ENCODE data around the gene LRRC52. TPM values are rescaled to one million over a fixed set of nuclear protein-coding genes. Genes with fewer than 3 reads are reported as not detected.

LRRC52 gene
- total RNA-seq, 4 donors from 2014 or later = not detected

DNA sequence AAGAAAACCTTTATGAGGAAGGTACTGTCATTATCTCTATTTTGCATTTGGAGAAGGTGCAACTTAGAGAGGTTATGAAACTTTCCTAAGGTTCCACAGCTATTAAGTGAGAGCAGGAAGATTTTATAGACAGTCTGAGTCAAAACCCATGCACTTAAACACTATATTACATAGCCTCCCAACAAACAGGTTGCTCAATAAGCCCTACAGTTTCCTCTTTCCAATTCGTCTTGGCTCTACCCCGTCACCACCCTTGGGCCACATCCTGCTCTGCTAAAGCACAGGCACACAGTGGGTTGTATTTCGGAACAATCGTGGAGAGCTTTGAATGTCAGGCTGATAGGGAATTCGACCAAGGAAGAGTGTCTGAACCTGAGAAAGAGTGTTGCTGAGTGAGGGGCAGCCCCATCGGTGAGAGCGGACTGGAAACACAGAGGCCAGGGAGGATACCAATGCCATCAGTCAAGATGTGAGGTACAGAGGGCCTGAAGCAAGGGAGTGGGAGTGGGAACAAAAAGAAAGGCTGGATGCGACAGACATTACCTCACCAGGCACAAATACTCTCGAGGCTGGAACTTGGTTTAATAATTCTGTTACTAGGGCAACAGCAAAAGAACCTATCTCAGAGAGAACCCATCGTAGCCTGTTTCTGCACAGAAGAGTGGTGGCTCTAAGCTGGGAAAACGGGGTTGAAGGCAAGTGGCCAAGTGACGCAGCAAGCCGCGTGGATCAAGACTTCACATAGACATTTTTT, 6.3 kb upstream of the LRRC52 start:
- 33 to 47% methylated on average over 5 to 10 of the region's 14 CpGs for WGBS, 2 donors (ENCODE audit: low coverage in 1 of 2)
- no peak for ATAC-seq
- Histone ChIP-seq H3K4me3 (no peak overlapping the region), H3K9me3 (no peaks in the 10 kb centered on the region), H3K4me1 (no peaks in the 10 kb centered on the region), H3K36me3 (no peaks in the 10 kb centered on the region), H3K27ac (no peak overlapping the region), H3K27me3 (peaks cover 3% of the 10 kb centered on the region)
- TF ChIP-seq, protein P1, sequence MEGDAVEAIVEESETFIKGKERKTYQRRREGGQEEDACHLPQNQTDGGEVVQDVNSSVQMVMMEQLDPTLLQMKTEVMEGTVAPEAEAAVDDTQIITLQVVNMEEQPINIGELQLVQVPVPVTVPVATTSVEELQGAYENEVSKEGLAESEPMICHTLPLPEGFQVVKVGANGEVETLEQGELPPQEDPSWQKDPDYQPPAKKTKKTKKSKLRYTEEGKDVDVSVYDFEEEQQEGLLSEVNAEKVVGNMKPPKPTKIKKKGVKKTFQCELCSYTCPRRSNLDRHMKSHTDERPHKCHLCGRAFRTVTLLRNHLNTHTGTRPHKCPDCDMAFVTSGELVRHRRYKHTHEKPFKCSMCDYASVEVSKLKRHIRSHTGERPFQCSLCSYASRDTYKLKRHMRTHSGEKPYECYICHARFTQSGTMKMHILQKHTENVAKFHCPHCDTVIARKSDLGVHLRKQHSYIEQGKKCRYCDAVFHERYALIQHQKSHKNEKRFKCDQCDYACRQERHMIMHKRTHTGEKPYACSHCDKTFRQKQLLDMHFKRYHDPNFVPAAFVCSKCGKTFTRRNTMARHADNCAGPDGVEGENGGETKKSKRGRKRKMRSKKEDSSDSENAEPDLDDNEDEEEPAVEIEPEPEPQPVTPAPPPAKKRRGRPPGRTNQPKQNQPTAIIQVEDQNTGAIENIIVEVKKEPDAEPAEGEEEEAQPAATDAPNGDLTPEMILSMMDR (IDR thresholded peaks at IDR 0.05) = no peak
- no peak for TF ChIP-seq EP300 (IDR thresholded peaks at IDR 0.05)
- no peak for TF ChIP-seq POLR2A (IDR thresholded peaks at IDR 0.05)
- no peak for TF ChIP-seq POLR2AphosphoS5 (IDR thresholded peaks at IDR 0.05)

DNA sequence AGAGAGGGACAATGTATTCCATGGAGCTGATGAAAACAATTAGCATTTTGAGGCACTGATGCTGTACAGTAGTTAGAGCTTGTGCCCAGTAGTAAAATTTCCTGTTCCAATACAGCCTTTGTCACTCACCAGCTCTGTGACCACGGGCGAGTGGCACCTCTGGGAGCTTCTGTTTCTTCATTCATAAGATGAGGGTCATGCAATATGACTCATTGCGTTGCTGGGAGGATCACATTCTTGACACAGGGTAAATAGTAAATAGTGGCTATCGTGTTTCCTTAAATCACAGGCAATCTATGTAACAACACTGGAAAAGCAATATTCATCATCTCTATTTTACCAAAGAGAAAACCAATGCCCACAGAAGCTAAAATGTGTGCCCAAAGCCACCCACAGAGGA, 4.5 kb upstream of the LRRC52 start:
- TF ChIP-seq, protein P1 (IDR thresholded peaks at IDR 0.05) = no peak
- no peak for TF ChIP-seq POLR2AphosphoS5 (IDR thresholded peaks at IDR 0.05)
- no peak for TF ChIP-seq EP300 (IDR thresholded peaks at IDR 0.05)
- no peak for TF ChIP-seq POLR2A (IDR thresholded peaks at IDR 0.05)
- 86 to 96% methylated on average over 4 of the region's 4 CpGs for WGBS, 2 donors (ENCODE audit: low coverage in 1 of 2)
- no peak for ATAC-seq

DNA sequence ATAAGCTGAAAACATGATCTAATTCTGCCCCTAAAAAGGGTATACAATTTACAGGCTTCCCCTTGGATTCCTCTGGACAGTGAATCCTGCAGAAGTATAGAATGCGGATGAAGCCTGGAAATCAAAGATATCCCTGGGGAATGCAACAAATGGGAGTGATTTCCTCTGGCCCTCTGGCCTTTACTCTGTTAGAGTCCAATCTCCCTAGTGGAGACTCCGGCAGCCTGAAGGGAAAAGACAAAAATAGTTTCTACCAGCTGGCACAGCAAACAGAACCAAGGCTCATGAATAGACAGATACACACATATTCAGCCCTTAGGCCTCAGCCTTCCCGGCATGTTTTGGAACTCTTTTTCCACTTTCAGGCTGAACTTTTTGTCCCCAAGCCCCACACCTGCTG, 3.9 kb upstream of the LRRC52 start:
- 53% methylated on average over 2 of the region's 3 CpGs; no CpG with 5 or more reads in 1 of the 2 donors for WGBS, 2 donors (ENCODE audit: low coverage in 1 of 2)
- peak overlapping the region in 1 of 4 donors; percentile 3 for H3K27ac ChIP-seq
- H3K4me1 ChIP-seq = peaks cover 0 to 13% (median 5%) of the 10 kb centered on the region in 3 donors
- H3K9me3 ChIP-seq = no peaks in the 10 kb centered on the region
- H3K4me3 ChIP-seq = no peak overlapping the region
- H3K36me3 ChIP-seq = no peaks in the 10 kb centered on the region
- peaks cover 3% of the 10 kb centered on the region for H3K27me3 ChIP-seq
- ATAC-seq = no peak
- TF ChIP-seq EP300 (IDR thresholded peaks at IDR 0.05) = no peak
- TF ChIP-seq, protein P1 (IDR thresholded peaks at IDR 0.05) = no peak
- no peak for TF ChIP-seq POLR2A (IDR thresholded peaks at IDR 0.05)
- no peak for TF ChIP-seq POLR2AphosphoS5 (IDR thresholded peaks at IDR 0.05)

More for the DNA sequence above, 4.5 kb upstream of the LRRC52 start:
- no peaks in the 10 kb centered on the region for H3K36me3 ChIP-seq
- H3K27ac ChIP-seq = no peak overlapping the region
- no peak overlapping the region for H3K4me3 ChIP-seq
- no peaks in the 10 kb centered on the region for H3K9me3 ChIP-seq
- peaks cover 3% of the 10 kb centered on the region for H3K27me3 ChIP-seq
- peaks cover 0 to 13% (median 5%) of the 10 kb centered on the region in 3 donors for H3K4me1 ChIP-seq

DNA sequence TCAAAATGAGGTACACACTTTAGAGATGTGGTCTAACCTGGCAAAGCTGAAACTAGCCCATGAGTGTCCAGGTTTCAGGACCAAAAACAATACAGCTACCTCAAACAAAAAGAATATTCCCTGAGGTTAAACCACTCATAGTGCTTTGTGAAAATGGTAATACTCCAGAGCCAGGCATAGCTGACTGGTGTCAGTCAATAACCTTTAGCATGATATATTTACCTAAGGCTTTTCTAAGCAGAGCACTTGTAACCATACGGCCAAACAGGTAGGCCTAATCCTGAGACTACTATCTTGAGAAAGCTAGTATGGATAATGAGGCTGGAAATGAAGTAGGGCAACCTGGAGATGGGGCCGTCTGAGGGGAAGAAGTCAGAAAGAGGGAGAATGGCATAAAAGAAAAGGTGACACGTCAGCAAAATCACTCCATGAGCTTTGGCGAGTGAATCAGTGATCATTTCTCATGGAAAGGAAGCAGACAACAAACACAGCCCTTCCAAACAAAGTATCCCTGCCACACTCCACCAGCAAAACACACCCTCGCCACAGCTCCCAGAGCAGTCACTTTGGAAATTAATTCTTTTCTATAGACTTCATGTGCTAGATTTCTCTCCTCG, 1.7 kb upstream of the LRRC52 start:
- Histone ChIP-seq H3K9me3 (no peaks in the 10 kb centered on the region), H3K4me1 (peaks cover 0 to 13% (median 5%) of the 10 kb centered on the region in 3 donors), H3K27me3 (no peaks in the 10 kb centered on the region), H3K27ac (no peak overlapping the region), H3K4me3 (no peak overlapping the region), H3K36me3 (no peaks in the 10 kb centered on the region)
- WGBS, 2 donors (ENCODE audit: low coverage in 1 of 2) = 60 to 79% methylated on average over 5 to 6 of the region's 6 CpGs
- no peak for ATAC-seq
- TF ChIP-seq POLR2AphosphoS5 (IDR thresholded peaks at IDR 0.05) (no peak), POLR2A (IDR thresholded peaks at IDR 0.05) (no peak), EP300 (IDR thresholded peaks at IDR 0.05) (no peak)
- TF ChIP-seq, protein P1 (IDR thresholded peaks at IDR 0.05) = no peak

Data from gastroesophageal sphincter (tissue), 4 donors.